HUES6 (cell line): ENCODE data around the gene FLRT1.

ENCODE experiments used
- H3K27ac ChIP-seq: 2 replicates; pipeline ENCODE4 v1.7.0; 2013; ENCODE audit warnings: low read depth, mild to moderate bottlenecking, low read length, inconsistent platforms
- H3K27me3 ChIP-seq: 2 replicates; pipeline ENCODE4 v1.6.1; 2013; ENCODE audit warnings: low read length; ENCODE audit not compliant: control insufficient read depth, insufficient read depth
- H3K36me3 ChIP-seq: 2 replicates; pipeline ENCODE4 v1.6.1; 2013; ENCODE audit warnings: low read length; ENCODE audit not compliant: control insufficient read depth, insufficient read depth
- H3K4me1 ChIP-seq: 2 replicates; pipeline ENCODE4 v1.6.1; 2013; ENCODE audit warnings: low read length; ENCODE audit not compliant: control insufficient read depth, insufficient read depth
- H3K4me3 ChIP-seq: 2 replicates; pipeline ENCODE4 v1.5.1; 2013; ENCODE audit warnings: low read depth, low read length
- H3K9ac ChIP-seq: one replicate; pipeline ENCODE4 v1.6.1; 2013; ENCODE audit warnings: mild to moderate bottlenecking, low read length
- H3K9me3 ChIP-seq: 2 replicates; pipeline ENCODE4 v1.6.1; 2013; ENCODE audit warnings: low read depth, low read length; ENCODE audit not compliant: control insufficient read depth, insufficient read depth

The FLRT1 gene

DNA sequence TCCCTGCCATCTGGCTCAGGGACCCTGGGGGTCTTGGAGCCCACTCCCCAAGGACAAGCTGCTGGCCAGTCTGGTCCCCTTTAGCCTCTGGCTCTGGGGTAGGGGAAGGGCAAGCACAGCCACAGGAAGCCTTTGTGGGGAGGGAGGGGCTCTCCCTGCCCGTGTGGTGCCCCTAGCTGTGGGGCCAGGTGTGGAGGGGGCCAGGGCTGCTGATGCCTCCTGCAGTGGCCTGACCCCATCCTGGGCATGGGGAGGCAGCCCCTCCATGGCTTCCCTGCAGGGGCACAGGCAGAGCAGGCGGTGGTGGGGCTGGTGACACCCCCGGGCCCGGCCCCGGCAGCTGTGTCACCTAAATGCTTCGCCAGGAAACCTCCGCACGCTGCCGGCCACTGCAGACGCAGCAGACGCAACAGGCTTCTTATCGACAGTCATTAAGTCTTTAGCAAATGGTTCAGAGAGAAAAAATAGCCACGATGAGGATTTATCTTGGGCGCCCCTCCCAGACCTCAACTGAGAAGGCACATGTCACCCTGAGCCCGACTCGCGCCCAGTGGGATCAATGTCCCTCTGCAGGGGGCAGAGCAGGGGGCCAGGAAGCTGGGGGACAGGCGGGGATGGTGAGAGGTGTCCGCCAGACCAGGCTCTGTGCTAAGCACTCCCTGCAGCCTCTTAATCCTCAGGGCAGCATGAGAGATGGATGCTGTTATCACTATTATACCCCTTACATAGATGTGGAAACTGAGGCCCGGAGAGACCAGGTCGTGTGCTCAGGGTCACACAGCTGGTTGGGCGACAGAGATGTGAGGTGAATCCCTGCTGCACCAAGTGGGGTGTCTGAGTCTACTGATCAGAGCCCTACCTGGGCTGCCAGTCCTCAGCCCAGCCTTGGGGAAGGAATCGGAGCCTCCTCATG lies 33.9 kb downstream of the FLRT1 start:
- Histone ChIP-seq H3K36me3 (no peaks in the 10 kb centered on the region), H3K27me3 (peaks cover 61% of the 10 kb centered on the region), H3K4me3 (no peak overlapping the region), H3K9me3 (no peaks in the 10 kb centered on the region), H3K27ac (no peak overlapping the region), H3K4me1 (peaks cover 18% of the 10 kb centered on the region), H3K9ac (no peak overlapping the region)

DNA sequence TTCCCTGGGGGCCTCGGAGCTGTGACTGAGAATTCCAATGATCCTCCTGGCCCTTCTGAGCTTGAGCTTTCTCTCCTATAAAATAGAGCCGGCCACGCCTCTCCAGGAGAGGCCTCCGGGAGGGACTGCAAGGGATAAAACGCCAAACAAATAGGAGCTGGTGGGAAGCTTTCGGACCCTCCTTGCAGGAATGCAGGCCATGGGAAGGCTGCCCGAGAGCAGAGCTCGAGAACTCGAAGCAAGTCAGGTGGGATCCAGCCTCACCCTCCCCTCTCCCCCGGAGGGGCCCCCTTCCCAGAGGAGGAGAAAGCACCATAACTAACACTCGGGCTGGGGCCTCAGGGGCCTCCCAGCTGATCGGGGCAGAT lies 34.6 kb downstream of the FLRT1 start:
- H3K9ac ChIP-seq: no peak overlapping the region
- H3K9me3 ChIP-seq: no peaks in the 10 kb centered on the region
- H3K27ac ChIP-seq: no peak overlapping the region
- H3K27me3 ChIP-seq: peaks cover 60% of the 10 kb centered on the region
- H3K36me3 ChIP-seq: no peaks in the 10 kb centered on the region
- H3K4me3 ChIP-seq: no peak overlapping the region
- peaks cover 18% of the 10 kb centered on the region for H3K4me1 ChIP-seq

DNA sequence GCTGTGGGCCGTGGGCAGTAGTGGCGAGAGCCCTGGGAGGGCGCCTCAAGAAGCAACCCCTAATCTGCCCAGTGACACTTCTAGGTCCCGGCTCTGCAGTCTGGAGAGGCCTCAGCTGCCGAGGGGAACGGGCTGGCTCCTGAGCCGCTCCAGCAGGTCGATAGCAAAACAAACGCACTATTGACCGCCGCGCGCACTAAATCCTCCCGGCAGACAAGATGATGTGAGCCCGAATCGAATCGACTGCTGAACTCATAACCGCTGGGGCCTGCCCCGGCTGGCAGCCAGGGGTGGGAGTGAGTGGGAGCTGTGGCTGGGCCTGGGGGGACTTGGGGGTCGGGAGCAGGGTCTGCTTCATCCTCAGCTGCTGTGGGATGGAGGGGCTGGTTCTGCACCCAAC lies 36.1 kb downstream of the FLRT1 start:
- Histone ChIP-seq H3K27ac (no peak overlapping the region), H3K27me3 (peaks cover 69% of the 10 kb centered on the region), H3K4me3 (no peak overlapping the region), H3K36me3 (no peaks in the 10 kb centered on the region), H3K4me1 (peaks cover 18% of the 10 kb centered on the region), H3K9ac (no peak overlapping the region), H3K9me3 (no peaks in the 10 kb centered on the region)

DNA sequence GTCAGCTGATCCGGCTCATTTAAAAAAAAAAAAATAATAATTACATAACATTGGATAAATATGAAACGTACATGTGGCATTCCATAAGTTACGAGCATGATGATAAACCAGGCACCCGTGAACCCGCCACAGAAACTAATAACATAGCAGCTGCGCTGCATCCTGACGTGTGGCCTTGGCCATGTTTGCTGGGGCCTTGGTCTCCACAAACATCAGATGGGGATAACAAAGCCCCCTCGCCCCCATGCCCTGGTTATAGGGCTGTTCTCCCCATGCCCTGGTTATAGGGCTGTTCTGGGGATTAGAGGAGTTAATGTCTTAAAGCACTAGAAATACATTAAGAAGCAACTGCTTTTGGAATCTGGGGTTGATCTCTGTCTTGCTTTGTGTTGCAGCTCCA lies 36.7 kb downstream of the FLRT1 start:
- Histone ChIP-seq H3K4me3 (no peak overlapping the region), H3K36me3 (no peaks in the 10 kb centered on the region), H3K9ac (no peak overlapping the region), H3K27me3 (peaks cover 69% of the 10 kb centered on the region), H3K9me3 (no peaks in the 10 kb centered on the region), H3K4me1 (peaks cover 17% of the 10 kb centered on the region), H3K27ac (no peak overlapping the region)

DNA sequence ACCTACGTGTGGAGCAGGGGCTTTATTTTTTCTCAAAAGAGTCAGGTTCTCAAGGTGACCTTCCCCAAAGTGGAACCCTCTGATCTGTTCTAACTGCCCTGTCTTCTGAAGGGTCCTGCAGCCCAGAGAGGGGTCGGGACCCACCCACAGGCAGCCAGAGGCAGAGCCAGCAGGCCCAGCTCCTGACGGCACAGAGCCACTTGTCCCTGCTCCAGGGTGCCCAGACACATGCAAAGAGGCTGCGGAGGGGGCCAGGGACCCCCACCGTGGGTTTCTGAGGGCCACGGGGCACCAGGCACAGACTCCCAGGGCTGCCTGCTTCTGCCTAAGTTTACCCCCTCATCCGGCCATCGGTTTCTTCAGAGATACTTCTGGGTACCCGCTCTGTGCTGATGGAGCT lies 37.1 kb downstream of the FLRT1 start:
- H3K36me3 ChIP-seq: no peaks in the 10 kb centered on the region
- no peak overlapping the region for H3K27ac ChIP-seq
- no peak overlapping the region for H3K9ac ChIP-seq

DNA sequence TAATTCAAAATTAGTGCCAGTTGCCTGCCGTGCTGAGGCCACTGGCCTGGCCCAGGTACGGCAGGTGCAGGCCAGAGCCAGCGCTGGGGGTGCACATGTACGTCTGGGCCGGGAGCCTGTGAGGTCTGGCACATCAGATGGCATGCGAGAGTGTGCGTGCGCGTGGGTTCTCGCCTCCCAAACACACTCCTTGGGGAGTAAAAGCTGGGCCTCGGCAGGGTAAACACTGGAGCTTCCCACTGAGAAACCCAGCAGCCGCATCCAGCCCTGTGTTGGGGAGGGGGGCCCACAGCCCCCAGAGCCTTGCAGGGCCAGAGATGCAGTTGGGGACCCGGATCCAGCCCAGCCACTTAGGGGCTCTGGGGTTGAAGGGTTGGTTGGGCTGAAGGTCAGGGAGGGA lies 37.8 kb downstream of the FLRT1 start:
- no peak overlapping the region for H3K27ac ChIP-seq
- H3K4me3 ChIP-seq: no peak overlapping the region
- H3K36me3 ChIP-seq: no peaks in the 10 kb centered on the region
- H3K4me1 ChIP-seq: peaks cover 14% of the 10 kb centered on the region
- H3K9me3 ChIP-seq: no peaks in the 10 kb centered on the region
- peaks cover 70% of the 10 kb centered on the region for H3K27me3 ChIP-seq
- no peak overlapping the region for H3K9ac ChIP-seq

More for the DNA sequence above, 37.1 kb downstream of the FLRT1 start:
- Histone ChIP-seq H3K9me3 (no peaks in the 10 kb centered on the region), H3K27me3 (peaks cover 69% of the 10 kb centered on the region), H3K4me3 (no peak overlapping the region), H3K4me1 (peaks cover 14% of the 10 kb centered on the region)

DNA sequence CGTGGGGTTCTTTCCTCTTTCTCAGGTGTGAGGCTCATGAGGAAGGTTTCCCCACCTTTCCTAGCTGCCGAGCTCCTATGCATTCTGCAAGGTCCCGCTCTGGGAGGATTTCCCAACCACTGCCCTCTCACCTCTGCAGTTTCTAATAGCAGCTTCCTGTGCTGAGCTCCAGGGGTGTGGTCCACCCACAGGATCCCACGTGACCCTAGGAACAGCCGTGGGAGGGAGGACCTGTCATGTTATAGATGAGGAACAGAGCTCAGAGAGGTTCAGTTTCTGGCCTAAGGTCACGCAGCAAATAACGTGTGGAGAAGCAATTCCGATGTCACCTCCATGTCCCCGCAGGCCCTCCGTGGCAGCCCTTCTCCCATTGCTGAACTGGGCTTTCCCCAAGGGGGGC lies 38.5 kb downstream of the FLRT1 start:
- Histone ChIP-seq H3K4me1 (peaks cover 12% of the 10 kb centered on the region), H3K36me3 (no peaks in the 10 kb centered on the region), H3K27me3 (peaks cover 72% of the 10 kb centered on the region), H3K27ac (no peak overlapping the region), H3K4me3 (no peak overlapping the region), H3K9me3 (no peaks in the 10 kb centered on the region), H3K9ac (no peak overlapping the region)

DNA sequence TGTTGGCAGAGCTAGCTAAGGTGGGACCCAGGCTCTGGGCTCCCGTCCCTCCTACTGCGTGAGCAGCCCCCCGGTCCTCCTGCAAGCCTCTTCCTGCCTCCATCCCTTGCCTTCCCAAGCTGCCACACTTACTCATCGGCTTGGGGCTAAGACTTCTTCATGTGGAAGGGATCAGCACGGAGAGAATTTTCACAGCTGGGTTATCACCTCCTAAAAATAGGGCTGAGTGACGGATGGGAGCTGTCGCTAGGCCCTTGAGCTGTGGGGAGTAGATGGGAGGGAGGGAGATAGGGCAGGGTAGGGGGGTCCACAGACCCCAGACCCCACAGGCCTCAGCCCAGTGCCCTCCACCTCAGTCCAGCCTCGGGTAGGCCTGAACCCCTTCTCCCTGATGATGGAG lies 41.0 kb downstream of the FLRT1 start:
- H3K9me3 ChIP-seq: no peaks in the 10 kb centered on the region
- H3K9ac ChIP-seq: no peak overlapping the region
- no peak overlapping the region for H3K27ac ChIP-seq
- H3K4me3 ChIP-seq: no peak overlapping the region
- H3K27me3 ChIP-seq: peaks cover 73% of the 10 kb centered on the region
- no peaks in the 10 kb centered on the region for H3K36me3 ChIP-seq
- H3K4me1 ChIP-seq: no peaks in the 10 kb centered on the region

DNA sequence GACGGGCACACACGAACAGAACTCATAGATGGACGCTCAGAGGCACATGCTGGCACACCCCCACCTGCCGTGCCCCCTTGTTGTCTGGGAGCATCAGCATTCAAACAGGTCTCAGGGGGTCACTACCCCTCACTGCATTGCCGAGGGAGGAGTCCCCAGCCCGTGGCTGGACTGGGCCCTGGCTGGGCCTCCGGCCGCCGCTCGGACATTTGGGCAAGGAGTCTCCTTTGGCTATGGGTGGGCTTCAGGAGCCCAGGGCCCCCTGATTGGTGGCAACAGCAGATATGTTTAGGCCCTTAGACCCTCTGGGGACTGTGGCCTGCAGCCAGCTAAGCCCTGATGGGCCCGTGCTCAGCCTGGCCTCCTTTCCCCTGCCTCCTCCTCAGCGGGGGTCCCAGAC lies 41.9 kb downstream of the FLRT1 start:
- Histone ChIP-seq H3K36me3 (no peaks in the 10 kb centered on the region), H3K27me3 (peaks cover 78% of the 10 kb centered on the region), H3K27ac (no peak overlapping the region), H3K4me1 (no peaks in the 10 kb centered on the region), H3K9me3 (no peaks in the 10 kb centered on the region), H3K9ac (no peak overlapping the region), H3K4me3 (no peak overlapping the region)

DNA sequence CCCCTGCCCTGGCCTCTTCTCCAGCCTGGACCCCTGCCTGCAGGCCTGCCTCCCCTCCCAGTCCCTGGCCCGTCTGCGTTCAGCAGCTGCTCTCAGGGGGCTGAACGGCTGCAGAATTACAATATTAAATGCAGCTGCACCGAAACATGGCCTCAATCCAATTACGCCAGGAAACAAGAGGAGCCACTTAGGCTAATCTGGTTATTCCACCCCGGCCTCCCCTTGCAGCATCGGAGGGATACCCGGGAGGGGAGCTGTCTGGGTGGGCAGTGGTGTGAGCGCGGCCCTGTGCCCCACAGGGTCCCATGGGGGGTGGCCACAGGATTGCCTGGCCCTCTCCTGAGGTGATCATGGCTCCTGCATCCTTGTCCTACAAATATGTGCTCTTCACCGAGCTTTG lies 42.6 kb downstream of the FLRT1 start:
- H3K4me3 ChIP-seq: no peak overlapping the region
- peaks cover 78% of the 10 kb centered on the region for H3K27me3 ChIP-seq
- H3K9me3 ChIP-seq: no peaks in the 10 kb centered on the region
- H3K36me3 ChIP-seq: no peaks in the 10 kb centered on the region
- H3K4me1 ChIP-seq: no peaks in the 10 kb centered on the region
- H3K27ac ChIP-seq: no peak overlapping the region
- H3K9ac ChIP-seq: no peak overlapping the region

DNA sequence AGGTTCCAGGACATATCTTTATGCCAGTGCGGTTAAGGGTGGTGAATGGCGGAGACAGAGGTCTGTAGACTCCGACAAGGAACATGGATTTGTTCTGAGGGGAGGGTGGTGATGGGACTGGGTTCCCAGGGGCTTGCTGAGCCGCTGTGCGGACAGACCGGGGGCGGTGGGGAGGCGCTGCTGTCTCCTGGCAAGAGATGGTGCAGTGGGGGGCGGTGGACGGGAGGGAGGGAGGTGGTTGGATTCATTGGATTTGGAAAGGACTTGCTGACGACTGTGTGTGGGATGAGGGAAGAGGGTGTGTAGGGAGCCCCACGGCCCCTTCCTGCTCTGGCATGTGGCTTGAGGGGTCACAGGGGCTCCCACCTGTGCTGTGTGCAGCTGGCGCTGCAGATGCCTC lies 43.2 kb downstream of the FLRT1 start:
- H3K4me1 ChIP-seq: no peaks in the 10 kb centered on the region
- no peaks in the 10 kb centered on the region for H3K9me3 ChIP-seq
- H3K4me3 ChIP-seq: no peak overlapping the region
- H3K9ac ChIP-seq: no peak overlapping the region
- H3K27me3 ChIP-seq: peaks cover 76% of the 10 kb centered on the region
- no peaks in the 10 kb centered on the region for H3K36me3 ChIP-seq
- H3K27ac ChIP-seq: no peak overlapping the region
